ENCODE measurements around the gene NTMT1.

GRCh38 chr9:129678844-129679243 lies 52.9 kb downstream of the NTMT1 start:
- TF ChIP-seq CTCF (IDR thresholded peaks at IDR 0.05; ENCODE audit: low read depth, low read length) (no peak), POLR2A (IDR thresholded peaks at IDR 0.05; ENCODE audit: extremely low read depth, insufficient read length) (no peak), MAX (IDR thresholded peaks at IDR 0.05; ENCODE audit: low read depth, low read length) (no peak), MYC (IDR thresholded peaks at IDR 0.05; ENCODE audit: low read depth, low read length) (no peak)
